Dendritic cell treated with granulocyte-macrophage colony-stimulating factor and Interleukin-4, amounts not matched to agents 40 ng/mL and 50 ng/mL, for 4 days (primary cell): ENCODE results near the gene SETD2.
"Not testable (repeated sequence)": the region's sequence is repeated elsewhere in the genome, so short reads cannot be mapped to it uniquely, and the experiment has no call there.

ENCODE experiments used
- H3K27ac Mint-ChIP-seq: one replicate; pipeline ENCODE4 v1.8.0; 2022; ENCODE audit warnings: mild to moderate bottlenecking, mixed read lengths
- H3K27me3 Mint-ChIP-seq: one replicate; pipeline ENCODE4 v1.8.0; 2022; ENCODE audit warnings: mild to moderate bottlenecking, mixed read lengths
- H3K36me3 Mint-ChIP-seq: one replicate; pipeline ENCODE4 v1.8.0; 2022; ENCODE audit warnings: low read depth, mixed read lengths
- H3K4me1 Mint-ChIP-seq: one replicate; pipeline ENCODE4 v1.8.0; 2022; ENCODE audit warnings: low read depth, mixed read lengths
- H3K4me3 Mint-ChIP-seq: one replicate; pipeline ENCODE4 v1.8.0; 2022; ENCODE audit warnings: mild to moderate bottlenecking, moderate library complexity, mixed read lengths
- H3K9me3 Mint-ChIP-seq: one replicate; pipeline ENCODE4 v1.8.0; 2022; ENCODE audit warnings: mixed read lengths
- intact Hi-C: fragments of 100-400 bp; cut with micrococcal nuclease; formaldehyde crosslinking; loops from one replicate; pipeline ENCODE4 v1.15.0; 2022

SETD2 gene

DNA sequence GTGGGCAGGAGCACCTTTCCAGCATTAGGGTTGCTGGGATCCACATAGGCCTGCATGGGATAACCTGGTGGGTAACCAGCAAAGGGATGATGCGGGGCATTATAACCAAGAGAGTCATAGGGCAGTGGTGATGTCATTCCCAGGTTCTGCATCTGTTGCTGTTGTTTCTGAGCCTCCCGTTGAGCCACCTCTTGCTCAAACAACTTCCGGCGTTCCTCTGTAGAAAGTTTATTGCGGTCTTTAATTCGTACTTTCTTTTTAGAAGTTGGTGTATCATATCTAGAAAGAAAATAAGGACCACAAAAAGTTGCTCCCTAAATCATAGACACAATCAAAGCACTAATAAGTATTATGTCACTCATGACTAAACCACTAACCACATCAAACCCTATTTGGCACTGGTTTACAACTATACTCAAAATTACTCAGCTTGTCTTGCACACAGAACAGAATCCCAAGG is 106.7 kb downstream of the SETD2 start:
- H3K27me3 Mint-ChIP-seq: no peaks in the 10 kb centered on the region
- no peak overlapping the region for H3K4me3 Mint-ChIP-seq
- H3K9me3 Mint-ChIP-seq: no peaks in the 10 kb centered on the region
- no peaks in the 10 kb centered on the region for H3K4me1 Mint-ChIP-seq
- peaks cover 84% of the 10 kb centered on the region for H3K36me3 Mint-ChIP-seq
- no peak overlapping the region for H3K27ac Mint-ChIP-seq
- intact Hi-C loops: no loop called here

DNA sequence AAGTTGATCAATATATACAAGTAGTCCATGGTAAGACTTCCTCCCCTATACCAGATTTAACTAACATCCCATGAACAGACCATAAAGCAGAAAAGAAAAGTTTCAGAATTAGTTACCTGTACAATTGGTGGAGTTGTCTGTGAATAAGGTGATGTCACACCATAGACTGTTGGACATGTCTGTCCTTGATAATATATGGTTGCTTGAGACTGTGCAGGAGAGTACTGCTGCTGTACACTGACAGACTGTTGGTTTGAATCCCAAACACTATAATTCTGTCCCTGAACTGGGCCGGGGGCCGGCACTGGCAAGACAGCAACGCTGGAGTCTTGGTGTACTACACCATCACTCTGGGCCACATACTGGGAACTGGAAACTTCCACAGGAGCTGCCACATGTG is 107.2 kb downstream of the SETD2 start:
- peaks cover 82% of the 10 kb centered on the region for H3K36me3 Mint-ChIP-seq
- no peaks in the 10 kb centered on the region for H3K4me1 Mint-ChIP-seq
- intact Hi-C loops: no loop called here

GRCh38 chr3:47054412-47054811 is 109.5 kb downstream of the SETD2 start:
- Mint-ChIP-seq H3K27me3 (no peaks in the 10 kb centered on the region), H3K27ac (no peak overlapping the region)

More for the DNA sequence above, 107.2 kb downstream of the SETD2 start:
- no peak overlapping the region for H3K4me3 Mint-ChIP-seq
- no peaks in the 10 kb centered on the region for H3K27me3 Mint-ChIP-seq
- H3K9me3 Mint-ChIP-seq: no peaks in the 10 kb centered on the region
- no peak overlapping the region for H3K27ac Mint-ChIP-seq

DNA sequence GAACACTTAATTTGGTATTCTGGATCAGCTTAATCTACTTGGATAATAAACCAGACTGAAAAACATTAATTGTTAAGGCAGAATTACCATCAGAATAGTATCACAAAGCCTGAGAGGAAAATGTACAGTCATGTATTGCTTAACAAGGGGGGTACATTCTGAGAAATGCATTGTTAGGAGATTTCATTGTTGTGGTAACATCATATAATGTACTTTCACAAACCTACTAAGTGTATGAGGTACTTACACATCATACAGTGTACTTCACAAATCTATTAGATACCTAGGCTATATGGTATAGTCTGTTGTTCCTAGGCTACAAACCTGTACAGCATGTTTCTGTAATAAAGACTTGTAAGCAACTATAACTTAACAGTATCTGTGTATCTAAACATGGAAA is 116.2 kb downstream of the SETD2 start:
- Mint-ChIP-seq H3K4me3 (no peak overlapping the region), H3K27me3 (no peaks in the 10 kb centered on the region), H3K4me1 (peaks cover 9% of the 10 kb centered on the region), H3K9me3 (no peaks in the 10 kb centered on the region), H3K36me3 (peaks cover 52% of the 10 kb centered on the region), H3K27ac (no peak overlapping the region)
- intact Hi-C loops: no loop called here

More at GRCh38 chr3:47054412-47054811, 109.5 kb downstream of the SETD2 start:
- Mint-ChIP-seq H3K4me1 (peaks cover 9% of the 10 kb centered on the region), H3K9me3 (no peaks in the 10 kb centered on the region), H3K36me3 (peaks cover 68% of the 10 kb centered on the region), H3K4me3 (no peak overlapping the region)
- intact Hi-C loops: no loop called here

GRCh38 chr3:47047069-47047468 is 116.8 kb downstream of the SETD2 start:
- Mint-ChIP-seq H3K27ac (no peak overlapping the region), H3K9me3 (no peaks in the 10 kb centered on the region), H3K4me3 (no peak overlapping the region), H3K27me3 (no peaks in the 10 kb centered on the region), H3K36me3 (peaks cover 52% of the 10 kb centered on the region), H3K4me1 (peaks cover 9% of the 10 kb centered on the region)
- intact Hi-C loops: no loop called here

DNA sequence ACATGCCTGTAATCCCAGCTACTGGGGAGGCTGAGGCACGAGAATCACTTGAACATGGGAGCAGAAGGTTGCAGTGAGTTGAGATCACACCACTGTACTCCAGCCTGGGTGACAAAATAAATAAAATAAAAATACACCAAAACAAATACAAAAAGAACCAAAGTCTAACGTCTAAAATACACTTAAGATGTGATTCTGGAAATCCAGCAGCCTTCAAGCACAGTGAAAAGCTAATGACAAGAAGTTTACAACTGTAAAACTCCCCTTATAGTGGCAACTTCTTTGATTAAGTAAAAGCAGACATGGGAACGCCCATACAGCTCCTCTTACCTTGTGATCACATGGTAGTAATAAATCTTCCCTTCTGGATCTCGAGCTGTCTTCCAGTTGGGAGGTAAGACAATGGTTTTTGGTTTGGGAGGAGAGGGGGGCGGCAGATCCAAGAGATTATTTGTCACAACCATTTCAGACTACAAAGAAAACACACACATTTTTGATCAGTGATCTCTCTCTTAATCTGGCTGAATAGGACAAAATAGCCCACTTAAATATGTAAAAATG is 121.6 kb downstream of the SETD2 start:
- Mint-ChIP-seq H3K9me3 (no peaks in the 10 kb centered on the region), H3K27me3 (no peaks in the 10 kb centered on the region), H3K36me3 (peaks cover 80% of the 10 kb centered on the region), H3K4me1 (no peaks in the 10 kb centered on the region), H3K4me3 (no peak overlapping the region), H3K27ac (no peak overlapping the region)
- intact Hi-C loops: no loop called here

- H3K27me3 Mint-ChIP-seq: no peaks in the 10 kb centered on the region
- no peaks in the 10 kb centered on the region for H3K4me1 Mint-ChIP-seq
- H3K36me3 Mint-ChIP-seq: peaks cover 88% of the 10 kb centered on the region
- intact Hi-C loops: no loop called here
- no peak overlapping the region for H3K4me3 Mint-ChIP-seq
- no peak overlapping the region for H3K27ac Mint-ChIP-seq
- no peaks in the 10 kb centered on the region for H3K9me3 Mint-ChIP-seq
These were observed 122.8 kb downstream of the SETD2 start for GRCh38 chr3:47041114-47041513.

DNA sequence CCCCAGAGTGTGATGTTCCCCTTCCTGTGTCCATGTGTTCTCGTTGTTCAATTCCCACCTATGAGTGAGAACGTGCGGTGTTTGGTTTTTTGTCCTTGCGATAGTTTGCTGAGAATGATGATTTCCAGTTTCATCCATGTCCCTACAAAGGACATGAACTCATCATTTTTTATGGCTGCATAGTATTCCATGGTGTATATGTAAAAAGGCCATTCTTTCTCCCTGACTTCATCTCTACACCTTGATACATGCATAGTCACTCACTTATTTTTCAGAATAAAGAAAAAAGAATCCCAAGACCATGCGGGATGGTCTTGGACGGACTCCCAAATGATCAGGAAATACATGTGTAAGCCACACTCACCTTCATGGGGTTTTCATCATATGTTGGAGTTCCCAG is 126.6 kb downstream of the SETD2 start:
- intact Hi-C loops, H3K27me3 Mint-ChIP-seq, H3K4me1 Mint-ChIP-seq, H3K9me3 Mint-ChIP-seq, H3K27ac Mint-ChIP-seq, H3K4me3 Mint-ChIP-seq: not testable (repeated sequence)
- peaks cover 86% of the 10 kb centered on the region for H3K36me3 Mint-ChIP-seq

GRCh38 chr3:47036145-47036544 is 127.8 kb downstream of the SETD2 start:
- intact Hi-C loops: no loop called here
- no peak overlapping the region for H3K27ac Mint-ChIP-seq

GRCh38 chr3:47035645-47036044 is 128.3 kb downstream of the SETD2 start:
- H3K36me3 Mint-ChIP-seq: peaks cover 73% of the 10 kb centered on the region
- no peaks in the 10 kb centered on the region for H3K9me3 Mint-ChIP-seq
- peaks cover 15% of the 10 kb centered on the region for H3K4me1 Mint-ChIP-seq
- no peak overlapping the region for H3K27ac Mint-ChIP-seq
- H3K4me3 Mint-ChIP-seq: no peak overlapping the region
- intact Hi-C loops: no loop called here
- no peaks in the 10 kb centered on the region for H3K27me3 Mint-ChIP-seq

More at GRCh38 chr3:47036145-47036544, 127.8 kb downstream of the SETD2 start:
- peaks cover 77% of the 10 kb centered on the region for H3K36me3 Mint-ChIP-seq
- H3K9me3 Mint-ChIP-seq: no peaks in the 10 kb centered on the region
- H3K4me1 Mint-ChIP-seq: peaks cover 10% of the 10 kb centered on the region
- H3K4me3 Mint-ChIP-seq: no peak overlapping the region
- H3K27me3 Mint-ChIP-seq: no peaks in the 10 kb centered on the region

GRCh38 chr3:47034868-47035489 is 128.9 kb downstream of the SETD2 start:
- intact Hi-C loops: no loop called here
- H3K27me3 Mint-ChIP-seq: no peaks in the 10 kb centered on the region
- peaks cover 73% of the 10 kb centered on the region for H3K36me3 Mint-ChIP-seq
- H3K4me3 Mint-ChIP-seq: no peak overlapping the region
- H3K27ac Mint-ChIP-seq: no peak overlapping the region
- peaks cover 21% of the 10 kb centered on the region for H3K4me1 Mint-ChIP-seq
- H3K9me3 Mint-ChIP-seq: no peaks in the 10 kb centered on the region

DNA sequence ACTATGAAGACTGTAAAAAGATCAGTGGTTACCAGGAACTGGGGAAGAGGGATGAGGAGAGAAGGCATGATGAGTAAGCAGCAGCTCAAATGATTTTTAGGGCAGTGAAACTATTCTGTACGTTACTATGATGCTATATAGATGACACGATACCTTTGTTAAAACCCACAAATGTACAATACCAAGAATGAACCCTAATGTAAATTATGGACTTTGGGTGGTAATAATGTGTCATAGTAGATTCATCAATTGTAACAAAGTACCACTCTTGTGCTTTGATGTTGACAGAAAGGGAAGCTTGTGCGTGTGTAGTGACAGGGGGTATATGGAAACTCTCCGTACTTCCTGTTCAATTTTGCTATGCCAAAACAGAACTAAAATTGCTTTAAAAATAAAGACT is 132.9 kb downstream of the SETD2 start:
- H3K27me3 Mint-ChIP-seq, intact Hi-C loops, H3K9me3 Mint-ChIP-seq, H3K4me3 Mint-ChIP-seq: not testable (repeated sequence)
- Mint-ChIP-seq H3K4me1 (peaks cover 22% of the 10 kb centered on the region), H3K27ac (peak overlapping the region; percentile 25), H3K36me3 (peaks cover 76% of the 10 kb centered on the region)

GRCh38 chr3:47028667-47029066 is 135.2 kb downstream of the SETD2 start:
- H3K4me3 Mint-ChIP-seq: no peak overlapping the region
- no peak overlapping the region for H3K27ac Mint-ChIP-seq
- H3K4me1 Mint-ChIP-seq: peaks cover 29% of the 10 kb centered on the region
- H3K9me3 Mint-ChIP-seq: no peaks in the 10 kb centered on the region
- peaks cover 52% of the 10 kb centered on the region for H3K36me3 Mint-ChIP-seq
- H3K27me3 Mint-ChIP-seq: no peaks in the 10 kb centered on the region
- intact Hi-C loops: no loop called here

GRCh38 chr3:47028146-47028545 is 135.8 kb downstream of the SETD2 start:
- H3K27me3 Mint-ChIP-seq: no peaks in the 10 kb centered on the region
- no peak overlapping the region for H3K27ac Mint-ChIP-seq
- no peaks in the 10 kb centered on the region for H3K9me3 Mint-ChIP-seq
- H3K4me3 Mint-ChIP-seq: no peak overlapping the region
- peaks cover 49% of the 10 kb centered on the region for H3K36me3 Mint-ChIP-seq
- intact Hi-C loops: no loop called here
- peaks cover 29% of the 10 kb centered on the region for H3K4me1 Mint-ChIP-seq

DNA sequence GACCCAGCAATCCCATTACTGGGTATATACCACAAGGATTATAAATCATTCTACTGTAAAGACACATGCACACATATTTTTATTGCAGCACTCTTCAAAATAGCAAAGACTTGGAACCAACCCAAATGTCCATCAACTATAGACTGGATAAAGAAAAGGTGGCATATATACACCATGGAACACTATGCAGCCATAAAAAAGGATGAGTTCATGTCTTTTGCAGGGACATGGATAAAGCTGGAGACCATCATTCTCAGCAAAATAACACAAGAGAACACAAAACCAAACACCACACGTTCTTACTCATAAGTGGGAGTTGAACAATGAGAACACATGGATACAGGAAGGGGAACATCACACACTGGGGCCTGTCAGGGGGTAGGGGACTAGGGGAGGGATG is 137.5 kb downstream of the SETD2 start:
- H3K4me3 Mint-ChIP-seq, intact Hi-C loops, H3K27ac Mint-ChIP-seq, H3K9me3 Mint-ChIP-seq, H3K27me3 Mint-ChIP-seq: not testable (repeated sequence)
- H3K4me1 Mint-ChIP-seq: peaks cover 22% of the 10 kb centered on the region
- peaks cover 44% of the 10 kb centered on the region for H3K36me3 Mint-ChIP-seq
